HG03342 (cell line): Measurements from ENCODE around the gene SPON1.
A peak's percentile ranks its signal among the peaks of the same experiment; 100 is the strongest.

Experiments used
- ATAC-seq: cut with Tn5 transposase; IDR thresholded peaks from one replicate; pipeline ENCODE4 v1.9.1; 2021; ENCODE audit warnings: mild to moderate bottlenecking, moderate library complexity; ENCODE audit not compliant: unreplicated experiment

The SPON1 gene

DNA sequence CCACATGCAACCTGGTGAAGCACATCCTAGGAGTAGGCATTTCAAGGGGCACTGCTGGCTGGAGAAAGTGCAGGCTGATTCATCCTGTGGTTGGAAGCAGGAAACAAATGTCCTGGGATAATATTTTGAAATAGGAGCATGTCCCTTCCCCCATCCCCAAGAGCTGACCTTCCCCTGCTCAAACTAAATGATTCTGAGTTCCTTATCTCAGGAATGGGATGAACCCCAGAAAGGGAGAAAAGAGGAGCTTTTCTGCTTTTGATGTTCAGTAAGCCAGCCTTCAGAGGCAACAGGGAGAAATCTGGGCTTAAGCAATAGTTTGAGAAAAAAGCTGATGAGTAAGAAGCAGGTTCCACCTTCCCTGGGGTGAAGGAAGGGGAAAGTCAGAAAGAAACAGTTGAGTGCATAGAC, 19.5 kb upstream of the SPON1 start:
- no peak for ATAC-seq

DNA sequence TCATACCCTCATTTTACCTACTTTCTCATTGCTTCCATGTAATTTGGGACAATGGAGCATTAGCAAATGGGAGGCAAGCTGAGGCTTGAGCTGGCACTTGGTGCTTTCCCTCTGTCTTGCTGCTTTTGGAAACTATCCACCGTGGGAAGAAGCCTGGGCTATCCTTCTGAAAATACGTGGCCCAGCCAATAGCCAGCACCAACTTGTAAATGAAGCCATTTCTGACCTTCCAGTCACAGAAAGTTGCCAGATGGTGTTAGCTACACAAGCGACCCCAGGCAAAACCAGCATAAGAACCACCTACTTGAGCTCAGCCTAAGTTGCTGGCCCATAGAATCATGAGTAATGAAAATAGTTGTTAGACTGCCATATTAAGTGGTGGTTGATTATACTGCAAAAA, 18.5 kb upstream of the SPON1 start:
- ATAC-seq: no peak

DNA sequence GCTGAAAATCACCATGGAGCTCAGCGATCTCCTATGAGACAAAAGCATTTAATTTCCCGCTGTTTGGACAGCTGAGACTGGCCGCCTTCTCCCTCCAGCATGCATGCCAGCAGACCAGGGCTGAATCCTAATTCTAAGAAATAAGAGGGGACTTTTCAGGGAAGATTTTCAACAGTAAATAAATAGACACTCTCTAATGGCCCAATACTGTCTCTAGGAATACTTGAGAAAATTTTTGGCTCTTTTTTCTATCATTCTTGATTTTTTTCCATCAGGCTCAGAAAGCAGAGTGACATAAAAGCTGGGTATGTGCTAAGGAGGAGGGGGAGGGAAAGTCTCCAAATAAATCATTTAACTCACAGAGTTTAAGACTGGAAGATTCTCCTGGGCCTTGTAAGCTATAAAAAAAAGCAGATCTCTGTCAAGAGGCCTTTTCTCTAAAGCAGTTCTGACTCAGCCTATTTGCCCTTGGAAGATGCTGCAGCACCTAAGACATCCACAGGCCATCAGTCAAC, 17.6 kb upstream of the SPON1 start:
- ATAC-seq: no peak

DNA sequence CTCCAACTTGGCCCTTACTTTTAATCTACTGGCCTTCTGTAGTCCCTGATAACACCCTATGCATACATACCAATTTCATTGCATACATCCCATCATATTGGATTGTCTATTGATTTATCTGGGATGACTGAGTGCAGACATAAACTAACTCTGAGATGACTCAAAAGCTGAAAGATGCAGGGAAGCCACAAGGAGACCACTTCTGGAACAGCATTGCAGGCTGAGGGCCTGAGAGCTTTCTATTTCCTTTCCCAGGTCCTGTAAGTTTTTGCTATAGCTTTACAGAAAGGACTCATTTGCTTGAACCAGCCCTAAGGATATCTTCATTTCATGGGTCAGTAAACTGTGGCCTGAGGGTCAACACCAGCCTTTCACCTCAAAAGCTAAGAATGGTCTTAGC, 15.1 kb upstream of the SPON1 start:
- no peak for ATAC-seq

DNA sequence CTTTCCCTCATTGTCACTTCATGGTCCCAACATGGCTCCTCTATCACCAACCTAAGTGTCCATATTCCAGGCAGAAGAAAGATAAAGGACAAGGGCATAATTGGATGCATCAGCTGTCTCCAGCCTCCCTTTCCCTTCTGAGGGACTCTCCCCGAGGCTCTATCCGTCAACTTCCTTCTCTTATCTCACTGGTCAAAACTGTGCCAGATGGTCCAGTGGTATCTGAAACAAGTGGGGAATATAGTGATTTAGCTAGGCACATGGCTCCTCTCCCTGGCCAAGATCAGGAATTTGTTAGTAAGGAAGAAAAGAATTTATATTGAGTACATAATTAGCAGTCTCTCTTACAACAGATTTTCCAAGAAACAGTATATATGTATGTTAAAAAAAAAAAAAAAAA, 12.6 kb upstream of the SPON1 start:
- ATAC-seq: no peak

DNA sequence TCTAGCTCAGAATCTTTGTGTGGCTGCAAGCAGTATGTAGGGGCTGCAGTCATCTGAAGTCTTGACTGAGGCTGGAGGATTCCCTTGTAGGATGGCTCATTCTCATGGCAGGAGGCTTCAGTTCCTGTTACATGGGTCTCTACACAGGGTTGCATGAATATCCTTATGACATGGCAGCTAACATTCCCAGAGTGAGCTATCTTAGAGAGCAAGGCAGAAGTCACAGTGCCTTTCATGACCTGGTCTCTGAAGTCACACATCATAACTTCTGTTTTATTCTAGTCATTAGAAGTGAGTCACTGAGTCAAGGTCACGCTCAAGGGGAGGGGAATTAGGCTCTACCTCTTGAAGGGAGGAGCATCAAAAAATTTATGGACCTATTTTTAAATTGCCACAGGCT, 10.3 kb upstream of the SPON1 start:
- ATAC-seq: no peak

DNA sequence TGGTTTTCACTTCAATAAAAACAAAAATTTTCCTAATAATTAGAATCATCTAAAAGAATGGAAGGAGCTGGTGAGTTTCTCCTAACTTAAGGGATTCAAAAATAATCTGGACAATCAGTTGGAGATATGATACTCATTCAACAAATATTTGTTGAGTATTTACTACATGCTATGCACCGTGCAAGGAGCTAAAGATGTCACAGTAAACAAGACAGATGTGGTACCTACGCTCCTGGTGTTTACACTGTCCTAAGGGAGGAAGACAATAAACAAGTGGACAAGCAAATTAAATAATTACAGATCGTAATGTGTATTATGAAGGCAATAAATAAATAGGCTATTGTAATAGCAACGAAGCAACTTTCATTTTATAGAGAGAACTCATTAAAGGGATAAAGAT, 9.9 kb upstream of the SPON1 start:
- no peak for ATAC-seq

DNA sequence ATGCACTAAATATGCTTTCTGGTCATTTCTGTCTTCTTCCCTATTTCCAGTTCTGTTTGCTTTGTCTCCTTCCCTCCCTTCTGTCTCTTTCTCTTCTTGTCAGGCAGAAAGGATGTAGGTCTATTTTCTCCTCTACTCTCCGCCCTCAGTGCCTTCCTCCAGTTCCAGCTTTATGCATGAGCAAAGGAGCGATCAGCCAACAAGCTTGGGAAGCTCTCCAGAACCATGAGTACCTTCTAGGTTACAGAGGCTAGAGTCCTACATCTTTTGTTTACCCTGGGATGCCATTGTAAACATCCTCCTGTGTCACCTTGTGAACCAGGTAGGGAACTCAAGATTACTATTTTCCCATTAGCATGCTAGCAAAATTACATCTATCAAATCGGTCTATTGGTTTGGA, 7.9 kb upstream of the SPON1 start:
- ATAC-seq: no peak

DNA sequence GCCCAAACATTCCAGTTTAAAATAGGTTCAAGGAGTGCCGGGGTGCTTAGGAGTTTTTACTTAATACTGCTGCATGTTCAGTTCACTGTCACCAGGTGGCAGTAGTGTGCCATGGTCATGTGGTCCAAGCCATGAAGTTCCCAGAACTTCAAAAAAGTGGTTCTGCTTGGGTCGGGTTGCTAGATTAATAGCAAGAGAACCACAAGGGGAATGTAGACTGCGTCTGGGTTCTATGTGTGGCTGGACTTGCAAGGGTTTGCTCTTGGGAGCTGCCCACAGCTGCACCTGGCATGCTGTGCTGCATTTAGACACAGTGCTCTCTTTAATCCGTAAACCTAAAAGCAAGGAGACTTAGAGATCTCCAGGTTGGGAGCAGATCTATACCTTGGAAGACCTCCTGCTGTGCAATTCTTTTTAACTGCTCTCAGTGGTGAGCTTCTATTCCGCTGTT, 6.5 kb upstream of the SPON1 start:
- ATAC-seq: peak; percentile 66

DNA sequence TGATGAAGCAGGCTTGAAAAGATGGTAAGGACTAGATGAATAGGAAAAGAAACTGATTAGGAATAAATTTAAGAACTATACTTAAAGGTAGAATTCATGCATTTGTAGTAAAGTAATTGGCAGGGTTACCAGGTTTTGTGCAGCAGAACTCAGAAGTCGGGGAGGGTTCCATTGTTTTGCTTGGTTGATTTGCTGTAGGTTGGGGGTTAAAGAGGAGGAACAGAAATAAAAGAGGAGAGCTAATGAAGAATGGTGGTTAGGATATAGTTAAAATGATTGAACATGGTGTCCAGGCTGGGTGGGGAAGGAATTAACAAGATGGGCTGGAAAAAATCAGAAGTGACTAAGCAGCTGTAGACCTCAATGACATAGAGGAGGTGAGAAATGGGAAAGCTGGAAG, 5.5 kb upstream of the SPON1 start:
- ATAC-seq: no peak

DNA sequence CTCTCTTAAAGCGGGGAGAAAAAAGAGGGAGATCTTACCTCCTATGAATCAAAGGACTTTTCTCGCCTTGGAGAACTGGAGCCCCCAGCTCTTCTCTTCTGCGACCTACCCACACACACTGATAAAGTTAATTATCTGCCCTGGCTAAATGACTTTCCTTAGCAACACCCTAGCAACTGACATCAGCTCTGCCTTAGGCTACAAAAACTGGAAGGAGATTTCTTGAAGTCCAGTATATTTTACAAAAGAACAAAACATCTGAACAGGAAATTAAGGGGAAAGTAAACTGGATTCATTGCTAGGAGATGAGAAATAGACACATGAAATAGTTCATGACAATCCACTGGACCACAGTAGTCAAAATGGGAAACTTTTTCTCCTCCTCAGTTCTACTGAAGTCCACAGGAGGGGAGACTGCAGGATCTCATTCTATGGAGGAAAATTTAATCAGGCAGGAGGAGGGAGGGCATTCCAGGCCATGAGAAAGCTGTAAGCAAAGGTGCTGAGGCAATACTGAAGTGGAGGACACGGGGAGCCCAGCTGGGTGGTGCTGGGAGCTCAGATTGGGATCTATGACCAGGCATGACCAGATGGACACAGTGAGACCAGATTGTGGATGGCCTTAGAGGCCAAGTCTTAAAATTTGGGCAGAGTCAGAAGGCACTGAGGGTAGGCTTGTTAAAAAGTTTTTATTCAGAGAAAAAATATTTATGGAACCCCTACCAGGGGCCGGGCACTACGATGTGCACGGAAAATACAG, 3.7 kb upstream of the SPON1 start:
- ATAC-seq: no peak

DNA sequence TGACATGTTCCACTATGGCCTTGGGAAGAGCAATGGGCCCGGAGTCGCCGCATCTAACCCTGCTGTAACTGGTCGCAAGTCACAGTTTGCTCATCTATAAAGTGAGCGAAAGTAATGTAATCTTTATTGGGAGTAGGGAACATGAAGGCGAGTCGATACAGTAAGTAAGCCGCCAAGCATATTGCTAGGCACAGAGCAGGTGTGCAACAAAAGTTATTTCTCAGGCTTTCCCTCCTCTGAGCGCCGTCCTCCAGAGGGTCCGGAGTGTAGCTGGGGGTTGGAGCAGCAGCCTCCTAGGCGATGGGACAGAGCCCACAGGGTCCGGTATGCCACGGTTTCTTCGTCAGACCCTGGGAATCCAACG, 343 bp upstream of the SPON1 start:
- no peak for ATAC-seq

DNA sequence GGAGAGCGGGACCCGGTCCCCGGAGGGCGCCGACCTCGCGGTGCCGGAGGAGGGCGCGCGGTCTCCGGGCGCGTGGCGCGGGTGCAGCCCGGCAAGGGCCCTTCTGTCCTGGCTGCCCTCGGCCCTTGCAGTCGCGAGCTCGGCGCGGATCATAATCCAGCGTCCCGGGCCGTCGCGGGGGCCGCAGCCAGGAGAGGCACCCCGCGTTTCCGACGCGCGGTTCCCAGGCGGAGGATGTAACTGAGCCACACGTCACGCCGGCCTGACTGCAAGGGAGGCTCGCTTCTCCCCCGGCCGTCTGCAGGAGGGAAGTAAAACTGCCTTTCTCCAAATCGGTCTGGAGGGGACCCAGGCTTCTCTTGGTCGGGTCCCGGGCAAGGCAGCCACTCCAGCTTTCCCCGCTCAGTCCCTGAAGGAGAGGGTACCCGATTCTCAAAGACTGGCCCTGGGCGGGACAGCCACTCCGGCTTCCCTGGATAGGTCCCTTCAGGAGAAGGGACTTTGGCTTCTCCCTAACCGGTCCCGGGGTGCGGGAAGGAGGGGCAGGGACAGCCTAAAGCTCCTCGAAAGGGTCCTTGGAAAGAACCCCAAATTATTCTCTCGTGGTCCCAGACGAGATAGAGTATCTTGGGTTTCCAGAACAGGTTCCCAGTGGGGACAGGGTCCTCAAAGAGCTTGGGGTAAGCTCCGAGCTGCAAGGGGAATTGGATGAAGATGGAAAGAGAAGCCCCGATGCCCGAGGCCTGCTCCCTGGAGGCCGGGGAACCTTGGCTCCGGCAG, 836 bp downstream of the SPON1 start:
- no peak for ATAC-seq

DNA sequence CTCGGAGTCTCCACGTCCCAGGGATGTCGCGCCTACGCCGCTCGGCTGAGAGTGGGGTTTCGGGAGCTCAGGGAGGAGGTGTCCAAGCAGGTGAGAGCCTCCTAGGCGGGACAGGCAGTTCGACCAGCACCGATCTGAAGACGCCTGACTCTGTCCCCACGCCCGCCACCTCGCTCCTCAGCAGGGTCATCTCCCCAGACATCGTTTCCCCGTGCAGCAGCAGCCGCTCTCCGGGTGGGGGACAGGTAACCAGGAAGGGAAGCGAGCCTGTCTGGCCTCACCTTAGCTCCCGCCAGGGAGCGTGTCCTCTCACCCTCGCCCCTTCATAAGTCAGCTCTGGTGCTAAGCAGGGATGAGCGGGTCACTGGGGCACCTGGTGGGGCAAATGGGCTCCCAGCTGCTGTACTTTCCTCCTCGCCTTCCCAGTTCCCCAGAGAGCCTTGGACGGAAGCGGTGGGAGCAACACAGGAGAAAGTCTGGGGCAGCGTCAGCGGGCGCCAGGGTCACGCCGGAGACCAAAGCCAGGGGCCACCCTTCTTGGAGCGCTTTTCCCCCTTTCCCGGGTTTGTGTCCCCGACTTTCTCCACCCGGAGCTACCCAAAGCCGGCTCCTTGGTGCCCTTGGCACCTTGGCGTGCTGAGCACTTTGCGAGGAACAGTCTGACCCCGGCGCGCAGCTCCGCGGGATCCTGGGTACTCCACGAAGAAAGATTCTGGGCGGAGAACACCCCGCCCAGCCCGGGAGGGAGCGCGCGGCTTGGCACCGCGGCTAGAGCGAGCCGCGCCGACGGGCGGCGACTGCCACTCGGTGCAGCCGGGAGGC, 1.6 kb downstream of the SPON1 start:
- no peak for ATAC-seq

DNA sequence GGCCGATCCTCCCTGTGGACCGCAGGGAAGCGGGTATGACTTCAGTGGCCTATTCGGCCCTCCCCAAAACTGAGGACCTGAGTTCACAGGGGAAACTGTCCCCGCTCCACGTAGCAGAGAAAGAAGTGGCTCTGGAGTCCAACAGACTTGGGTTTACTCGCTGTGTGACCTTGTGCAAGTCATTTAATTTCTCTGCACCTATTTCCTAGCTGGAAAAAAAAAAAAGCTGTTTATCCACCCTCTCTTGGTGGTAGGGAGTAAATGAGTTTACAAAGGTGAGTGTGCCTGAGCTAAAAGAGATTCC, 2.2 kb downstream of the SPON1 start:
- no peak for ATAC-seq

DNA sequence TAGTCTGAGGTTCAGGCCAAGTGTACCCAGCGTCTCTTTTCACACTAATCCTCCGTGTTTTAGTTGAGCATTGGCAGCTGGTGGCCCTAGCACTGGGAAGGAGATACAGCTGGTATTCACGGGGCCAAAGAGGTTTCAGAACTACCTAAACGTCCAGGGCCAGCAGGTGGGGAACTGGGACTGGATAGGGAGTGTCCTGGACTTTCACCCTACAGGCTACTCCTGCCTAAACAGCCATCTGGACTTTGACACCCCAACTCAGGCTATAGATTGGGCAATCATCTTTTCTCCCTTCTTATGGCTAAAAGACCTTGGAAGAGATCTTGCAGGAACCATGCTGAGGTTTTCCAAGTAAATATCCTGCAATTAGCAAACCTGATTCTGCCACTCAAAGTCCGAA, 2.8 kb downstream of the SPON1 start:
- ATAC-seq: no peak

DNA sequence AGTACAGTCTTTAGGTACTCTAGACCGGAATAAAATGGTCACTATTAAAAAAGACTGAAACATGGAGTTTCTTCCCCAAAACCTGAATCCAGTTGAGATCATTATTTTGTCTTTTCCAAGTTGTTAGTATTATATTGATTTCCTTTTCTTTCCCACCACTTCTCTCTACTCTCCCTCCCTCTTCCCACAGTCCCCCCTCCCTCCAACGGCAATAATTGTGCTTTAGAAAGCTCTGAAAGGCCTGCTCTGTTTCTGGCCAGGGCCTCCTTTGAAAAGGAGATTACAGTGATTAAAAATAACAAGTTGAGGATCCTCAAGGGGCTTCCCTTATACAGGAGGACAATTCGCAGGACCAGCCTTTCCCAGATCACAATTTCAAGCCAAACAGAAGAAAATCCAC, 3.5 kb downstream of the SPON1 start:
- ATAC-seq: no peak

DNA sequence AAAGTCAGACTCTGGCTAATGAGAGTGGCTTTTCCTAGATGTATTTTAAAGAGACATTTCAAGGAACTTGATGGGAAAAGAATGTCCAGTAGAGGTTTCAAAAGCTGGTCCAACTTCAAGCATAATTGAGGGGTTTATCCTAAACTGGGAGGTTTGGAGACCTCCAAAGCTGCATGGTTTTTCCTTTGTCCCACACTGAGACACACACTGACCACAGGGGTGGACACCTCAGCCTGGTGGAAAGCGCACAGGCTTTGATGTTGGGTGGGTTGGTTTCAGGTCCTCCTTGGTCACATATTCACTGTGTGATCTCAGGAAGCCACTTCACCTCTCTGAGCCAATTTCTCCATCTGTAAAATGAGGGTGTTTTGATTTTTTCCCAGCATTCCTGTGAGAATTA, 4.0 kb downstream of the SPON1 start:
- ATAC-seq: no peak

DNA sequence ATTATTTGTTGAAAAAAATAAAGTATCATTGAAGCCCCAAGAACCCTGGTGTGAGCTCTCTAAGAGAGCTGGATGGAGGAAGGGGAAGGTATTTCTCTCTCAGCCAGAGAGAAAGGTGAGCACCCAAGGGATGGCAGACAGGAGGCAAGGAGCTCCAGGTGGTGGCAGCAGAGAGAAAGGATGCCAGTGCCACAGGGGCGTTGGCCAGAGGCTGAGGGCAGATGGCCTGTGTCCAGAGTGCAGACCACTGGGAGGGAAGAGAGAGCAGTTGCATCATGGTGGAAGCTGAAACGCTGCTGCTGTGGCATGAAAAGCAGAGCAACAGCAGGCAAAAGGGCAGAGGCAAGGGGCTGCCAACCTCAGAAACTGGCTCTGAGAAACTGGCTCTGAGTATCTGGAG, 8.5 kb downstream of the SPON1 start:
- no peak for ATAC-seq

DNA sequence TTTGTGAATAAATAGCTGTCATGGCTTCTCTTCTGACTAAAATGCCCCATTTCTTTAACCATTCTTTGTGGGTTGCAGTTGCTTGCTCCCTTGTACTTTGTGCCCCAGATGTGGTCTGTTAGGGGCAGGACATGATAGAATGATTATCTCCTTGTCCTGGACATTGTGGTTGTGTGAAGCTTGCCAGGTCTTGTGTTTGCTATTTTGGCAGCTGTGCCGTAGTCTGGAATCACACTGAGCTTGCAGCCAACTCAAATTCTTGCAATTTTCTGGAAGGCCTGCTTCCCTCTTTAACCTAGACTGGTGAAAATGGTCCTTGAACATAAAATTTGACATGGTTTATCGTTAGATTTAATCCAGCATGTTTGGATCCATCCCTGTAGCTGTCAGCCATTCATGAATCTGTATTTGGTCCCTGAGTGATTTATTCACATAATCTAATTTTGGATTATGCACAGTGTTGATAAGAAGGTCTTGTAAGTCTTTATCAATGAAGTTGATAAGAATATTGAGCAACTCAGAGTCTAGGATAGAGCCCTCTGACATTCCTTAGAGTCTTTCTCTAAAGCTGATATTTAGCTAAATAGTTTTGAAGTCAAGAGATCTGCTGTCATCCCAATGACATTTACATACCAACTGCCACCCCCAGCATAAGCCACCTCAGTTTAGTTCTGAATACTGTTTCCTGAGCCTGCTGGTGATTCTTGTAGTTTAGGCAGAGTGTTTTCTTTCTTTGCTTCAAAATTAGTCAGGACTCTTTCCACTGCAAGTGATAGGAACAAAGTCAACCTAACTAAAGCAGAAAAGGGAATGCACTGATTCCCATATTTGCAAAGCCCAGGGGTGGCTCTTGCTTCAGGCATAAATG, 9.8 kb downstream of the SPON1 start:
- ATAC-seq: no peak

DNA sequence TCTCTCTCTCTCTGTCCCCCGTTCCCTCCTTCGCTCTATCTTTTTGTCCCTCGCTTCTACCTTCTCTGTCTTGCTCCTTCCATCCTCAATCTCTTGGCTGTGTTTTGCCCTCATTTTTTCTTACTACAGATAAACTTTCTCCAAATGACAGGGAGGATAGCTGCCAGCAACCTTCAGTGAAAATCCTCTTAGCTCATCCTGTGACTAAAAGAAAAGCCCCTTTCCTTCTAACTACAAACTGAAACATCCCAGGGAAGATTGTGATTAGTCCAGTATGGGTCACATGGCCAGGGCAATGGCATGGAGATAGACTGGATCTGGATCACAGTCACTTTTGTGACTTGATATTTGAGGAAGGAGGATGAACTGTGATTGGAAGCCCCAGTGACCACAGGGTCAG, 10.4 kb downstream of the SPON1 start:
- ATAC-seq: no peak
